GM12891 (cell line): ENCODE measurements around the gene NDUFS2.
"Not testable (repeated sequence)": the region's sequence is repeated elsewhere in the genome, so short reads cannot be mapped to it uniquely, and the experiment has no call there.

Source experiments
- DNase-seq: peaks from one replicate; pipeline ENCODE4 v3.0.0; 2011; ENCODE audit warnings: low spot score; ENCODE audit not compliant: insufficient read length
- FAIRE-seq: peaks from 2 replicates; lab custom pipeline; 2011; peaks lifted over from hg19 to GRCh38; lab: Jason Lieb, UNC
- PAX5 ChIP-seq: IDR thresholded peaks from 2 replicates; pipeline ENCODE4 v1.6.1; 2011; ENCODE audit warnings: low read length, moderate library complexity, mild to moderate bottlenecking; ENCODE audit not compliant: insufficient read depth, severe bottlenecking
- POLR2A ChIP-seq: IDR thresholded peaks from 2 replicates; pipeline ENCODE4 v1.6.1; 2011; ENCODE audit warnings: low read depth, low read length, control low read depth
- POLR2AphosphoS5 ChIP-seq: IDR thresholded peaks from 2 replicates; pipeline ENCODE4 v1.6.1; 2011; ENCODE audit warnings: low read depth, low read length, control low read depth
- POU2F2 ChIP-seq: IDR thresholded peaks from 2 replicates; pipeline ENCODE4 v1.6.1; 2011; ENCODE audit warnings: low read depth, mild to moderate bottlenecking, control low read depth, low read length, moderate library complexity
- SPI1 ChIP-seq: IDR thresholded peaks from 2 replicates; pipeline ENCODE4 v1.6.1; 2011; ENCODE audit warnings: low read depth, low read length, control low read depth
- TAF1 ChIP-seq: IDR thresholded peaks from 2 replicates; pipeline ENCODE4 v1.6.1; 2011; ENCODE audit warnings: low read depth, low read length, control low read depth

The NDUFS2 gene

GRCh38 chr1:161227196-161227871 is 25.2 kb downstream of the NDUFS2 start:
- FAIRE-seq (peak; percentile 95), DNase-seq (peak; percentile 50)
- TF ChIP-seq SPI1 (peak; percentile 96), PAX5 (no peak)

GRCh38 chr1:161228032-161228431 is 25.9 kb downstream of the NDUFS2 start:
- TF ChIP-seq POLR2A = no peak
- DNase-seq (no peak), FAIRE-seq (no peak)

DNA sequence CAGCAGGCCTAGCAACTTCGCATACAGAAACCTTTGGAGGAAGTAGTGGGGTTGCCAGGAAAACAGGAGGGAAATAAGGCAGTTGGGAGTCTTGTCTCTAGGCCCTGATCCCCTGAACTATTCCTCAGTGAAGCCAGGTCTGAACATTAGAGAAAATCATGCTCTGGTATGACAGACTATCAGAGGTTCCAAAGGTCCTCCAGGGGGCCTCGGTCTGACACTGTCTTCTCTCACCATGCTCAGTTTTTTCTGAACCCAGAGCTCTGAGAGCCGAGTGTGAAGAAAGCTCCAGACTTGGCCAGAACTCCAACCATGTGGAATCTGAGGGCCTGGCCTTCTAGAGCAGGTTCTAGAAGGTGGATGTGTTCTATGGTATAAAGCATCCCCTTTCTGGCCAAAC is 27.7 kb downstream of the NDUFS2 start:
- FAIRE-seq (no peak), DNase-seq (no peak)
- no peak for TF ChIP-seq POLR2AphosphoS5

DNA sequence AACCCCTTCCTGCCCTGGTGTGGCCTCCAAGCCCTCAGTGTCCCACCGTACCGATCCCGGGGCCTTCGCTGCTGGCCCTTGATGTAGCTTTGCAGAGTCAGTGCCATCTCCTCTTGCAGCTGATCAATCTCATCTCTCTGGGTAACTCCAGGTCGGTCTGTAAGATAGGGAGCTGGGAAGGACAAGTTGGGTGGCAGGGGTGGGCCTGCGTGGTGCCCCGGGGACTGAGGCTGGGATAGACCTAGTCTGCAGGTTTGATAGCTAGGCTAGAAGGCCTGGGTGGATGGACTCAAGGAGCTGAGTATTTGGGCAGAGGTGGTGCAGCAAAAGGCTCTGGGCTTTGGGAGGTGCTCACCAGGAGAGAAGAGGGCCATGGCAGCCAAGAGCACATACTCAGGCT is 28.6 kb downstream of the NDUFS2 start:
- DNase-seq = no peak
- no peak for FAIRE-seq
- no peak for TF ChIP-seq SPI1
- no peak for TF ChIP-seq POLR2AphosphoS5
- TF ChIP-seq PAX5 = no peak
- TF ChIP-seq POLR2A = no peak
- TF ChIP-seq POU2F2 = no peak
- TF ChIP-seq TAF1 = no peak

DNA sequence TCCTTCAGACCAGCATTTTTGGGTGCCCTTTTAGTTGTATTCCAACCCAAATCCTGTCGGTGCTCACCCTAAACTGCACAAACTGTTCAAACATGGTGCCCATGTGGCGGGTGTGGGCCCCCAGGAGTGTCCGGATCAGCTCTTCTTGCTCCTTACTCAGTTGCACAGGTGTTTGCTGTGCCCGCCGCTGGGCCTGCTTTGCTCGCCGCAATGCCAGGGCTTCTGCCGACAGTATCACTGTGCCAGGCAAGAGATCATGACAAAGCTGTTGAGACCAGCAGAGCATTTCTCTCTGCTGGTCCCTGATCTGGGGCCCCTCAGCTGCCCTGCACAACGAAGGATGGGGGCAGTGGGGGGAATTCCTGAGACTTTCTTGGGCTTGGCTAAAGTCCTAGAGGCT is 30.9 kb downstream of the NDUFS2 start:
- no peak for FAIRE-seq
- no peak for DNase-seq
- TF ChIP-seq TAF1 = no peak

- FAIRE-seq (no peak), DNase-seq (no peak)
- no peak for TF ChIP-seq POLR2AphosphoS5
Measured at GRCh38 chr1:161235957-161236775, 34.0 kb downstream of the NDUFS2 start.

- no peak for FAIRE-seq
- DNase-seq = no peak
- TF ChIP-seq SPI1 (no peak), PAX5 (no peak), TAF1 (no peak), POLR2A (no peak), POU2F2 (no peak), POLR2AphosphoS5 (no peak)
Measured at GRCh38 chr1:161238039-161238473, 35.9 kb downstream of the NDUFS2 start, which contains the start of gene NR1I3. Gene NR1I3, minus strand, starts transcription at chr1:161238203. Its CDS starts 1,638 bp downstream, at chr1:161236565.

DNA sequence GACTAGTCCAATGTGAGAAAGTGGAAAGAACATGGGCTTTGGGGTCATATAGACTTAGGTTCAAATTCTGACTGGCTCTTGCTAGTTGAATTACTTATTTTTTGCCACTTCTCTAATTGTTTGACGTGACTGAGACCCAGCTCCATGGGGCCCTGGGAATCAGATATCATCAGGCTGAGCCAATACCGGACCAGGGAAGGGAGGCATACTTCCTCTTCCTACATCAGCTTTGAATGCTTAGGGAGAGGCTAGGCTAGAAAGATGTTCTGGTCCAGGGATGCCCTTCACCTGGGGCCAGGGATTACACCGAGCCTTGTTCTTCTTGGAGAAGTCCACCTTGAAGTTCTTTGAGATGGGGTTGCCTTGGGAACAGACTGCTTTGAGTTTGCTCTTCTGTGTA is 39.5 kb downstream of the NDUFS2 start:
- no peak for DNase-seq
- no peak for FAIRE-seq

GRCh38 chr1:161242313-161242712 is 40.1 kb downstream of the NDUFS2 start:
- TF ChIP-seq POLR2AphosphoS5 (no peak), POLR2A (no peak), SPI1 (no peak)
- FAIRE-seq (no peak), DNase-seq (no peak)

More for the DNA sequence above, 39.5 kb downstream of the NDUFS2 start:
- no peak for TF ChIP-seq PAX5
- no peak for TF ChIP-seq SPI1
- no peak for TF ChIP-seq TAF1
- TF ChIP-seq POU2F2 = no peak
- TF ChIP-seq POLR2AphosphoS5 = no peak
- TF ChIP-seq POLR2A = no peak

- FAIRE-seq (no peak), DNase-seq (no peak)
- TF ChIP-seq PAX5 (no peak), SPI1 (no peak)
Measured at GRCh38 chr1:161244888-161245287, 42.7 kb downstream of the NDUFS2 start.

GRCh38 chr1:161250100-161250499 is 47.9 kb downstream of the NDUFS2 start:
- not testable (repeated sequence) for FAIRE-seq, DNase-seq

DNA sequence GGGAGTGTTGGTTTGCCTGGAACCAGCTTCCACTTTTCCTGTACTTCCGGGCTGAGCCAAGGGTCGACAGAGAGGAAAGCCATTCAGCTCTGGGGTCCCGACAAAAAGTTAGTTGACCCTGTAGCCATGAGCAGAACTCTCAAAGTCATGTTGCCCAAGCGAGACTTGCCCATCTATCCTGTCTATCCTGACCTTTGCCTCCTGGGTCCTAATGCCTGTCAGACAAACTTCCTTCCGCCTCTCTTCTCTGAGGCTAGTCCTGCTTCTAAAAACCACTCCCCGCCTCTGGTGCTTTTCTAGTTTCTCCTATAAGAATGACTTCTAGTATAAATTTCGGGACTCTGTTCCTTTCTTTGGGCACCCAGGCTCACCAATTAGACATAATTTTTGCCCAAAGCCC is 48.7 kb downstream of the NDUFS2 start:
- FAIRE-seq (no peak), DNase-seq (no peak)
- TF ChIP-seq POLR2A (no peak), POLR2AphosphoS5 (no peak), PAX5 (no peak), TAF1 (no peak), POU2F2 (no peak), SPI1 (no peak)
